ENCODE measurements around the gene ADGRE3.
"Not testable (repeated sequence)": the region's sequence is repeated elsewhere in the genome, so short reads cannot be mapped to it uniquely, and the experiment has no call there.

ADGRE3 gene

DNA sequence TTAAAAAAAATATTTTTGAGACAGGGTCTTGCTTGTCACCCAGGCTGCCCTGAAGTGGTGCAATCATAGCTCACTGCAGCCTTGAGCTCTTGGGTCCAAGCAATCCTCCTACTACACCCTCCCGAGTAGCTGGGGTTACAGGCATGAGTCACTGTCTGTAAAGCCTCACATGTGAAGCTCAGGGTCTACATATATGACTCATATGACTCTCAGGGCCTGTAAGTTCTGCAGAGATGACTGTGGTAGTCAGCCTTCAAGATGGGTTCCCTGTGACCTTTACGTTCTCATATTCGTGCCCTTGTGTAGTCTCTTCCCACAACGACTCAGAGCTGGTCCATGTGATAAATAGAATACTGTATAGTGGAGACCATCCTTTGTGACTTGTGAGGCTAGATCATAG is 85.2 kb downstream of the ADGRE3 start:
- DNase-seq: not testable (repeated sequence)

- DNase-seq: not testable (repeated sequence)
Measured at GRCh38 chr19:14585187-14585586, 89.5 kb downstream of the ADGRE3 start.

GRCh38 chr19:14584372-14584771 is 90.3 kb downstream of the ADGRE3 start:
- DNase-seq: not testable (repeated sequence)

DNA sequence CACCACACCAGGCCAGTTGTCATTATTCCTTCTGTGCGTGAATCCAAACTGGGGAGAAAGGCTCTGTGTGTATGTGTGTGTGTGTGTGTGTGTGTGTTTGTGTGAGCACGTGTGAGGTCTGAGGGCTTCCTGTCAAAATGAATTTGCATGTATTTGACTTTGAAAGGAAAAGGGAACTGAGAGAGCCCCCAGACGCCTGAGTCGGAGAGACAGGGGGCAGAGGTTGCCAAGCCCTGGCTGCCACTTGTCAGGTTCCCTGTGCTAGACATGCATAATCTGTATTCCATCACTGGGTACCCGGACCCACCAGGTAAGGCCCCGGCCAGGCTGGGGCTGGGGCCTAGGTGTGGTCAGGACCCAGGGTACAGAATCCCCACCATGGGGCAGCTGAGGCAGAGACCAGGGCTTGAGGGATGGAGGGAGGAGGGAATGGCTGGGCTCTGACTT is 91.7 kb downstream of the ADGRE3 start, which contains the start of gene CLEC17A:
TSS of gene CLEC17A (plus strand) at position 191 of the 447 bp plus-strand sequence. CDS start at position 268, 77 bp downstream.
- DNase-seq: no peak

DNA sequence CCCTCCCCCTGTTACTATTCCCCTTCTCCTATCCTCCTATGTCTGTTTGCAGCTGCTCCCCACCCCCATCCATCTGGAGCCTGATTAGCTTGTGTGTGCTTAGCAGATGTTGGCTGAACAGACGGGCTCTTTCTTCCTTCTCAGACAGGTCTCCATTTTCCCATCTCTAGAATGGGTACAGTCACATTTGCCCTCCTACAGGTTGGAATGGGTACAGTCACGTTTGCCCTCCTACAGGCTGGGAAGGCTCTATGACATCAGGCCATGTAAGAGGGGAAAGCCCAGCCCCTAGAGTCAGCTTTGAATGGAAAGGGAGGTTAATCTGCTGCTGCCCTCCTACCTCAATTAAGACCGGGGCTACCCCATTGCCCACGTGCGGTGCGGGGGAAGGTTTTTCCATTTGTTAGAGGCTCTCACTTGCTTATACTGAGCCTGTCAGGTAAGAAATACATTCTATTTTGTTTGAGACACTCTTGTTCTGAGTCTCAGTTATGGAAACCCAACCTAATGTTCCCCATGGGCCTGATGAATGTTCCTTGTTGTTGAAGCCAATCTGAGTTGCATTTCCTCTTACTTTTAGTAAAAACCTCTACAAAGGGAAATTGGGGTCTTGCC is 93.9 kb downstream of the ADGRE3 start:
- no peak for DNase-seq

DNA sequence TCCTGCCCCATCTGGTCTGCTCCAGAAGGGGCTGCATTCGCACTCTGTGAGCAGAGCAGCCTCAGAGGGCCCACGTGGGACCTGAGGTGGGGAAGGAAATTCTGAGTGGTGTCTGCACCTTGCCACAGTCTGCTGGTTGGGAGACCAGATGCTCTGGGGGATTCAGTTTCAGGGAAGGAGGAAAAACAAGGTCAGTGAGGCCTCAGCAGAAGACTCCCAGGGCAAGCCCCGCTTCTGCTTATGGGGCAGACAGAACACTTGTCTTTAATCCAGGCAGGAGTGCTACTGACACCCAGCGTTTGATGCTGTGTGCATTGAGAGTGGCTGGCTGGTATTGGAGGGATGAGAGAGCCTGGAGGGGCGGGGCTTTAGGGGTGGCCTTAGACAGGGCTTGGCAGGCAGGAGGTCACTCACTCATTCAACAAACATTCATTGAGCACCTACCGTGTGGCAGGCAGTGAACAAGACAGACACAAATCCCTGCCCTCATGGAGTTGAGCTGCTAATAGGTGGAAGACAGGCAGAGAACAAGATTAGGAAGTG is 96.7 kb downstream of the ADGRE3 start:
- DNase-seq: no peak

- DNase-seq: no peak
Measured at GRCh38 chr19:14577264-14577663, 97.4 kb downstream of the ADGRE3 start.

- DNase-seq: no peak
Measured at GRCh38 chr19:14576363-14576762, 98.3 kb downstream of the ADGRE3 start.

GRCh38 chr19:14575428-14575980 is 99.1 kb downstream of the ADGRE3 start:
- no peak for DNase-seq

DNA sequence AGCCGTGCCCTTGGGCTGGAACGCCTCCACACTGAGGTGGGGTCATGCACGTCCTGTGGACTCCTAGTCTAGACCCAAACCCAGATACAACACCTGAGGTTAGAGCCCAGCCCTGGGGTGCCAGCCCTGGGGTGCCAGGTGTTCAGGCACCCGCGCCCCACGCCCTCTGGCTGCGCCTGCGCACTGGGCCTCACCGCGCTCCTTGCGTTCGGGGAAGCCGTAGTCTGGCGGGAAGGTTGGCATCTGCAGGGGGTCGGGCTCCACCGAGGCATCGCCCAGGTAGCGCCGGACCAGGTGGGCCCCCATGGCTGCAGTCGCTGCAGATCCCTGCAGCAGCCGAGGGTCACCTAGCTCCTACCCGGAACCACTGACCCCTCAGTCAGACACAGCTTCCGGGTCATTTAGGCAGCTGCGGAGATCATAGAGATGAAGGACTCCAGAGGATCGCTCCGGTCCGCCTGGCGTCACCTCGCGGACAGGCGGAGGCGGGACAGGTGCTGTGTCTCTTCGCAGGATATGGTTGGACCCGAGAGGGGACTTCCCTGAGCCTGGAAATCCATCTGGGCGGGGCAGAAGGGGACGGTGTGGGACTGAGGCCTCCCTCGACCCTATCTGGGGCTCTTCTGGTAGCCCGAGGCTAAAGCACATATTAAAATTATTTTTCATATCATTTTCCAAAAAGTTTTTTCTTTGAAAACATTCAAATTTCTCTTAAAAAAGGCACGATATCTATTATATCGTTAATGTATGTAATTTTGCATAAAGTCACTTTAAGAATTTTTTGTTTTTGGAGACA is 102.8 kb downstream of the ADGRE3 start, which contains the start of gene NDUFB7:
TSS of gene NDUFB7 (minus strand) at position 372 of the 796 bp plus-strand sequence. CDS start at position 306, 66 bp downstream.
- peak; percentile 89 for DNase-seq

- DNase-seq: no peak
Measured at GRCh38 chr19:14570864-14571527, 103.6 kb downstream of the ADGRE3 start.

All from NCI-H2029 treated with DMSO at 0.1 percent for 48 hours (cell line).